Neural progenitor cell (in vitro differentiated cells): Measurements from ENCODE around the gene EHMT2.

Experiments
- EZH2 ChIP-seq: fragments of 200-600 bp; sonication (generic); IDR thresholded peaks from 2 replicates; pipeline ENCODE4 v1.6.1; 2017; ENCODE audit warnings: antibody characterized with exemption, mild to moderate bottlenecking, moderate library complexity
- TF ChIP-seq, protein P1 (sequence below): fragments of 200-600 bp; sonication (generic); IDR thresholded peaks from 2 replicates; pipeline ENCODE4 v1.5.1; 2017; ENCODE audit warnings: antibody characterized with exemption, mild to moderate bottlenecking

DNA sequence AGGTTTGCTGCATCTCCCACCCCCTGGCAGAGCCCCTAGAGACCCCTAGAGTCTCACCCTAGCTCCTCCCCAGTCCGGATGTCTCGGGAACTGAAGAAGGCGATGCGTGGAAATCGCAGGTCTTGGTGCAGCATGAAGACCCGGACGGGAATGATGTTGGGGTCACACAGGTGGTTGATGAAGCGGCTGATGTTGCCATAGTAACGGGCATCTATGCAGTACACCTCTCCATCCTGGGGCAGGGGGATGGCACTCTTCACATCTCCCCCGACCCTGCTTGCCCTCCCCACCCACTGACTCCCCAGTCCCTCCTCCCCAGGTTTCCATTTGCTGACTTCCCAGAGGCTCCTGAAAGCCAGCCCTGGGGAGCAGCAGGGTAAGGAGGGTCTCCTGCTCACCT, 16.9 kb downstream of the EHMT2 start:
- TF ChIP-seq, protein P1, sequence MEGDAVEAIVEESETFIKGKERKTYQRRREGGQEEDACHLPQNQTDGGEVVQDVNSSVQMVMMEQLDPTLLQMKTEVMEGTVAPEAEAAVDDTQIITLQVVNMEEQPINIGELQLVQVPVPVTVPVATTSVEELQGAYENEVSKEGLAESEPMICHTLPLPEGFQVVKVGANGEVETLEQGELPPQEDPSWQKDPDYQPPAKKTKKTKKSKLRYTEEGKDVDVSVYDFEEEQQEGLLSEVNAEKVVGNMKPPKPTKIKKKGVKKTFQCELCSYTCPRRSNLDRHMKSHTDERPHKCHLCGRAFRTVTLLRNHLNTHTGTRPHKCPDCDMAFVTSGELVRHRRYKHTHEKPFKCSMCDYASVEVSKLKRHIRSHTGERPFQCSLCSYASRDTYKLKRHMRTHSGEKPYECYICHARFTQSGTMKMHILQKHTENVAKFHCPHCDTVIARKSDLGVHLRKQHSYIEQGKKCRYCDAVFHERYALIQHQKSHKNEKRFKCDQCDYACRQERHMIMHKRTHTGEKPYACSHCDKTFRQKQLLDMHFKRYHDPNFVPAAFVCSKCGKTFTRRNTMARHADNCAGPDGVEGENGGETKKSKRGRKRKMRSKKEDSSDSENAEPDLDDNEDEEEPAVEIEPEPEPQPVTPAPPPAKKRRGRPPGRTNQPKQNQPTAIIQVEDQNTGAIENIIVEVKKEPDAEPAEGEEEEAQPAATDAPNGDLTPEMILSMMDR = no peak
- no peak for TF ChIP-seq EZH2
